ENCODE measurements around the gene EIF4G1. TPM values are rescaled to one million over a fixed set of nuclear protein-coding genes. Genes with fewer than 3 reads are reported as not detected.

EIF4G1 gene
- total RNA-seq, 1 experiment from 2014 or later = 496 TPM

DNA sequence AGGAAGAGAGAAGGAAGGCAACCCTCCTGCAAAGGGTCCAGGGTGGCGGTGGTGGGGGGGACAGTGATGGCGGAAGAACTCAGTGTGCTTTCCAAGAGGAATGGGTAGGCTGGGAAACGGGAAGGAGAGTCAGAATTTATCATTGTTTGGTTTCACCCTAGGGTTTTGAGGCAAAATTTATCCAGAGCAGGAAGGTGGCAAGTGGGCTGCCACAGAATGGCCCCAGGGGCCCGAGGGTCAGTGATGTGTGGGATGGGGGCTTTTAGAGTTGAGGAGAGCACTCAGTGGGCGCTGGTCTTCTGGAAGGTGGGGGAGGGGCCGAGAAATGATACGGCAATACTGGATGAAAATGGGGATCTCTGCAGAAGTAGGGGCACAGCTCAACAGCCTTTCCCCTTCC, 23.6 kb downstream of the EIF4G1 start:
- H3K79me2 ChIP-seq (ENCODE audit: insufficient read depth, low read length) = peaks cover 28% of the 10 kb centered on the region; the same call in 1 of the 2 replicates
- H3K4me3 ChIP-seq (replicated peaks in 1 of 2; ENCODE audit: low read depth in 1 of 2, low read length in 2 of 2) = no peak overlapping the region
- H4K20me1 ChIP-seq (ENCODE audit: insufficient read depth) = peaks cover 17% of the 10 kb centered on the region; the same call in 1 of the 2 replicates
- no peak overlapping the region for H2AFZ ChIP-seq (ENCODE audit: low read depth, low read length, poor library complexity, severe bottlenecking)
- no peaks in the 10 kb centered on the region for H3K27me3 ChIP-seq (ENCODE audit: insufficient read depth, low read length)
- DNase-seq (ENCODE audit: low read depth, low spot score) = no peak
- TF ChIP-seq SRF (IDR thresholded peaks at IDR 0.05; ENCODE audit: low read depth) (no peak), EZH2 (IDR thresholded peaks at IDR 0.05) (no peak), EZH2phosphoT487 (IDR thresholded peaks at IDR 0.05; ENCODE audit: borderline replicate concordance) (no peak), SP1 (IDR thresholded peaks at IDR 0.05; ENCODE audit: low read depth) (no peak), ELF1 (IDR thresholded peaks at IDR 0.05; ENCODE audit: borderline replicate concordance, low read depth) (no peak), CEBPB (IDR thresholded peaks at IDR 0.05; ENCODE audit: low read depth) (no peak), ZBTB33 (IDR thresholded peaks at IDR 0.05; ENCODE audit: extremely low read depth, insufficient replicate concordance, low read length) (no peak)
- ATAC-seq = no peak
- no peak overlapping the region for H3K27ac ChIP-seq (ENCODE audit: low read depth, low read length)
- peaks cover 2 to 45% of the 10 kb centered on the region in 2 experiments; a peak in 3 of 4 replicates for H3K4me1 ChIP-seq (ENCODE audit: control insufficient read depth in 1 of 2, insufficient read depth in 2 of 2, low read length in 2 of 2)
- intact Hi-C loops (cut with micrococcal nuclease) = no loop called here
- POLR2A ChIA-PET = interaction anchor here (1.7 kb wide), 1 partner anchor 8 kb away, joined by 5 read pairs; no protein-coding TSS in a partner anchor
- H3K4me2 ChIP-seq (ENCODE audit: low read length) = no peak overlapping the region
- no peaks in the 10 kb centered on the region for H3K9me3 ChIP-seq (ENCODE audit: control insufficient read depth in 1 of 2, insufficient read depth in 1 of 2, low read depth in 1 of 2, low read length in 2 of 2)
- H3K9me2 ChIP-seq (ENCODE audit: insufficient read depth) = no peaks in the 10 kb centered on the region
- BruUV-seq (replicated peaks) = no TSS peak
- RAD21 ChIA-PET (ENCODE audit: low non-redundant PET in 1 of 2, low total read pairs in 2 of 2, uncharacterized antibody in 2 of 2, unreplicated experiment in 2 of 2) = no interaction called here
- peaks cover 18 to 20% of the 10 kb centered on the region in 2 experiments for H3K36me3 ChIP-seq (ENCODE audit: control insufficient read depth in 1 of 2, insufficient read depth in 2 of 2, low read length in 2 of 2)
- H3K9ac ChIP-seq (ENCODE audit: low read length) = no peak overlapping the region
- CTCF ChIA-PET = no interaction called here

GRCh38 chr3:184338511-184338945, 24.1 kb downstream of the EIF4G1 start:
- Histone ChIP-seq H2AFZ (ENCODE audit: low read depth, low read length, poor library complexity, severe bottlenecking) (no peak overlapping the region), H4K20me1 (ENCODE audit: insufficient read depth) (peaks cover 17% of the 10 kb centered on the region; the same call in 1 of the 2 replicates), H3K27ac (ENCODE audit: low read depth, low read length) (no peak overlapping the region), H3K27me3 (ENCODE audit: insufficient read depth, low read length) (no peaks in the 10 kb centered on the region), H3K9me2 (ENCODE audit: insufficient read depth) (no peaks in the 10 kb centered on the region), H3K4me3 (replicated peaks in 1 of 2; ENCODE audit: low read depth in 1 of 2, low read length in 2 of 2) (no peak overlapping the region), H3K9ac (ENCODE audit: low read length) (no peak overlapping the region), H3K4me2 (ENCODE audit: low read length) (no peak overlapping the region), H3K79me2 (ENCODE audit: insufficient read depth, low read length) (peaks cover 23% of the 10 kb centered on the region; the same call in 1 of the 2 replicates), H3K36me3 (ENCODE audit: control insufficient read depth in 1 of 2, insufficient read depth in 2 of 2, low read length in 2 of 2) (peaks cover 15 to 18% of the 10 kb centered on the region in 2 experiments; a peak in 3 of 4 replicates), H3K4me1 (ENCODE audit: control insufficient read depth in 1 of 2, insufficient read depth in 2 of 2, low read length in 2 of 2) (peaks cover 2 to 40% of the 10 kb centered on the region in 2 experiments; a peak in 3 of 4 replicates), H3K9me3 (ENCODE audit: control insufficient read depth in 1 of 2, insufficient read depth in 1 of 2, low read depth in 1 of 2, low read length in 2 of 2) (no peaks in the 10 kb centered on the region)
- DNase-seq (ENCODE audit: low read depth, low spot score) (no peak), ATAC-seq (no peak)
- ChIA-PET CTCF (no interaction called here), RAD21 (ENCODE audit: low non-redundant PET in 1 of 2, low total read pairs in 2 of 2, uncharacterized antibody in 2 of 2, unreplicated experiment in 2 of 2) (no interaction called here), POLR2A (no interaction called here)
- intact Hi-C loops (cut with micrococcal nuclease) = no loop called here
- BruUV-seq (replicated peaks) = no TSS peak
- no peak for TF ChIP-seq POLR2A (IDR thresholded peaks at IDR 0.05; ENCODE audit: borderline replicate concordance, extremely low read depth, insufficient read depth, insufficient read length)
- TF ChIP-seq CTCF (IDR thresholded peaks at IDR 0.05 in 2 of 3, conservative IDR thresholded peaks at IDR 0.05 in 1 of 3; ENCODE audit: borderline replicate concordance in 1 of 3, insufficient read depth in 1 of 3, low read depth in 2 of 3, low read length in 2 of 3) = no peak
- no peak for TF ChIP-seq ZFX (IDR thresholded peaks at IDR 0.05)
- no peak for TF ChIP-seq ELF1 (IDR thresholded peaks at IDR 0.05; ENCODE audit: borderline replicate concordance, low read depth)
- TF ChIP-seq ZBTB33 (IDR thresholded peaks at IDR 0.05; ENCODE audit: extremely low read depth, insufficient replicate concordance, low read length) = no peak

Data from HCT116 (cell line).